Muscle of back (tissue), 11 donors: Measurements from ENCODE around the gene FAM174B. TPM values are rescaled to one million over a fixed set of nuclear protein-coding genes. Genes with fewer than 3 reads are reported as not detected.
"Not testable (repeated sequence)": the region's sequence is repeated elsewhere in the genome, so short reads cannot be mapped to it uniquely, and the experiment has no call there.

Experiments
- DNase-seq, 3 donors: peaks; one replicate each; pipeline versions ENCODE4 v3.0.0 to v3.0.0-alpha.2; 2013
- polyA plus RNA-seq, 10 donors: library from polyadenylated mRNA; unstranded; fragments of 120-200 nt; gene quantifications; one replicate each; pipeline ENCODE4 v1.2.1, GENCODE V29; 2013; ENCODE audit not compliant: insufficient read length in 10 of 10

The FAM174B gene
- polyA plus RNA-seq, 10 donors = 13.6 to 23.0 (median 17.0) TPM

GRCh38 chr15:92620991-92621390, 34.6 kb downstream of the FAM174B start:
- no peak for DNase-seq

GRCh38 chr15:92619145-92620101, 36.2 kb downstream of the FAM174B start:
- peak; percentile 85 to 95 (median 88) for DNase-seq

- peak in 2 of 3 donors; percentile 84 to 91 for DNase-seq
Measured at GRCh38 chr15:92617549-92618520, 37.7 kb downstream of the FAM174B start.

GRCh38 chr15:92616621-92617548, 38.7 kb downstream of the FAM174B start:
- DNase-seq = peak in 2 of 3 donors; percentile 84 to 89

GRCh38 chr15:92614791-92615785, 40.5 kb downstream of the FAM174B start:
- no peak for DNase-seq

GRCh38 chr15:92614301-92614700, 41.3 kb downstream of the FAM174B start:
- no peak for DNase-seq

- DNase-seq = no peak
Measured at GRCh38 chr15:92613841-92614240, 41.7 kb downstream of the FAM174B start.

- no peak for DNase-seq
Measured at GRCh38 chr15:92612891-92613290, 42.7 kb downstream of the FAM174B start.

- no peak for DNase-seq
Measured at GRCh38 chr15:92611995-92612745, 43.4 kb downstream of the FAM174B start.

GRCh38 chr15:92611150-92611549, 44.4 kb downstream of the FAM174B start:
- DNase-seq = no peak

GRCh38 chr15:92610101-92610520, 45.5 kb downstream of the FAM174B start:
- no peak for DNase-seq

GRCh38 chr15:92608866-92609700, 46.5 kb downstream of the FAM174B start:
- no peak for DNase-seq

GRCh38 chr15:92606836-92607150, 48.8 kb downstream of the FAM174B start:
- DNase-seq = not testable (repeated sequence)

GRCh38 chr15:92606126-92606835, 49.3 kb downstream of the FAM174B start:
- peak in 1 of 3 donors; percentile 69 for DNase-seq

GRCh38 chr15:92605225-92605944, 50.2 kb downstream of the FAM174B start:
- DNase-seq = no peak

GRCh38 chr15:92603743-92604470, 51.7 kb downstream of the FAM174B start:
- no peak for DNase-seq
